Measurements from ENCODE around the gene VGLL1.

VGLL1 gene

GRCh38 chrX:136555694-136556093 lies 23.7 kb downstream of the VGLL1 start:
- DNase-seq = no peak

GRCh38 chrX:136572030-136572429 lies 40.0 kb downstream of the VGLL1 start:
- no peak for DNase-seq

- no peak for DNase-seq
Measured at GRCh38 chrX:136574548-136574947, 42.5 kb downstream of the VGLL1 start.

GRCh38 chrX:136577552-136577951 lies 45.5 kb downstream of the VGLL1 start:
- peak; percentile 11 for DNase-seq

- DNase-seq = no peak
Measured at GRCh38 chrX:136580316-136580715, 48.3 kb downstream of the VGLL1 start.

GRCh38 chrX:136582624-136583023 lies 50.6 kb downstream of the VGLL1 start:
- DNase-seq = no peak

GRCh38 chrX:136584545-136584944 lies 52.5 kb downstream of the VGLL1 start:
- no peak for DNase-seq

- no peak for DNase-seq
Measured at GRCh38 chrX:136585262-136585661, 53.2 kb downstream of the VGLL1 start.

GRCh38 chrX:136585960-136586359 lies 53.9 kb downstream of the VGLL1 start:
- DNase-seq = no peak

GRCh38 chrX:136586386-136586785 lies 54.4 kb downstream of the VGLL1 start:
- no peak for DNase-seq

- no peak for DNase-seq
Measured at GRCh38 chrX:136587532-136587931, 55.5 kb downstream of the VGLL1 start.

- no peak for DNase-seq
Measured at GRCh38 chrX:136588036-136588435, 56.0 kb downstream of the VGLL1 start.

- DNase-seq = no peak
Measured at GRCh38 chrX:136589966-136590365, 58.0 kb downstream of the VGLL1 start.

- DNase-seq = no peak
Measured at GRCh38 chrX:136597356-136597755, 65.3 kb downstream of the VGLL1 start.

- no peak for DNase-seq
Measured at GRCh38 chrX:136597954-136598353, 65.9 kb downstream of the VGLL1 start.

- DNase-seq = no peak
Measured at GRCh38 chrX:136598631-136599030, 66.6 kb downstream of the VGLL1 start.

GRCh38 chrX:136600059-136600458 lies 68.0 kb downstream of the VGLL1 start:
- DNase-seq = no peak

All from effector CD8-positive, alpha-beta T cell (primary cell).